Forelimb muscle (tissue), 1 donor: Measurements from ENCODE around the gene HIVEP3. TPM values are rescaled to one million over a fixed set of nuclear protein-coding genes. Genes with fewer than 3 reads are reported as not detected.

Experiments
- DNase-seq: peaks from one replicate; pipeline ENCODE4 v3.0.0-alpha.2; 2013; ENCODE audit warnings: low read depth
- polyA plus RNA-seq: library from polyadenylated mRNA; unstranded; fragments of 120-200 nt; gene quantifications from one replicate; pipeline ENCODE4 v1.2.1, GENCODE V29; 2013; ENCODE audit not compliant: insufficient read length

The HIVEP3 gene
- polyA plus RNA-seq, 1 donor: 2.1 TPM

GRCh38 chr1:41848216-41848952, 70.3 kb downstream of the HIVEP3 start:
- DNase-seq: no peak

- DNase-seq: no peak
These were observed 71.0 kb downstream of the HIVEP3 start for GRCh38 chr1:41847733-41848132.

DNA sequence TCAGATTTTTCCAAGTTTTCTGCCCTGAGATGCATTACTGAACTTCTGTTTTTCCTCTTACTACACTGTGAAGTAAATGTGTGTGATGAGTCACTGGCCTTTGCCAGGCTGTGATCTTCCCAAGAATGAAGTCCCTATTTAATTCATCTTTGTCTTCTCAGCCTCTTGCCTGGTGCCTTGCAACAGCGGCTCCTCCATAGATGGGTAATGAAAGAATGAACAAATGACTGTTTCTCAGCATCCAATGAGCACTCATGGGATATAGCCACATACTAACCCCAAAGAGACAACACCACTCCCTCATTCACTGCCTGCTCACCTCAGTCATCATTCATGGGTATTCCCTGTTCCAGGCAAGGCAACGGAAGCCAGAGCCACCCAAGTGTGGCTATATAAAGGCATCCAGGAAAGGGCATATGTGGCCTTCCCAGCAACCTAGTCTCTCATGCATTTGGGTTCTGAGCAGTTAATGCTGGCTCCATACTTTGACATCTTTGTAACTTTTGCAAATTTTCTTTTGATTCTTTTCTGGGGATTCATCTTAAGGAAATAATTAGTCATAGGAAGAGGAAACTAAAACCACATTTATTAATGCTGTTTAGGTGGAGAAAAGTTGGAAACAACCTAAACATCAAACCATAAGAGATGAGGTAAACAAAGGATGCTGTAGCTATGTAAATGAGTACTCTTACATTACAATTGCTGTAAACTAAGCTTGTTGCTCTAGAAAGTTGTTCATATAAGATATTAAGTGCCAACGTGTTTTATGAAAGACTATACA, 71.9 kb downstream of the HIVEP3 start:
- no peak for DNase-seq

DNA sequence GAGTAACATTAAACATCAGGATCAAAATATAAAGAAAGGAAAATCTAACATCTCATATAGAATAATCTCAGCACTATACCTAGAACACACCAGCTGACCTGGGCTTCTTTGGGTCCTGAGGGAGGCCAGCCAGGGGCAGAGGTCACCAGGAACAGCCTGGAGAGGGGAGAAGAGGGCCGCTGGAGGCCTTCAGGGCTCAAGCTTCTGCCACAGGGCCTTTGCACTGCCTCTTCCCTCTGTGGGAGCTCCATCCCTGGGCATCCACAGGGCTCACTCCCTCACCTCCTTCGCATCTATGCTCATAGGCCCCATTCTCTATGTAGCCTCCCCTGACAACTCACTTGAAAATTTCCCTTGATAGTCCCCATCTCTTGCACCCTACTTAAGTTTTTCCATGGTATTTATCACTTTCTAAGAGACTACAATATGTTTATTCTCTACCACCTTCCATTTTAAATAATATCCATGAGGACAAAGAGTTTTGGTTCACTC, 73.9 kb downstream of the HIVEP3 start:
- no peak for DNase-seq

DNA sequence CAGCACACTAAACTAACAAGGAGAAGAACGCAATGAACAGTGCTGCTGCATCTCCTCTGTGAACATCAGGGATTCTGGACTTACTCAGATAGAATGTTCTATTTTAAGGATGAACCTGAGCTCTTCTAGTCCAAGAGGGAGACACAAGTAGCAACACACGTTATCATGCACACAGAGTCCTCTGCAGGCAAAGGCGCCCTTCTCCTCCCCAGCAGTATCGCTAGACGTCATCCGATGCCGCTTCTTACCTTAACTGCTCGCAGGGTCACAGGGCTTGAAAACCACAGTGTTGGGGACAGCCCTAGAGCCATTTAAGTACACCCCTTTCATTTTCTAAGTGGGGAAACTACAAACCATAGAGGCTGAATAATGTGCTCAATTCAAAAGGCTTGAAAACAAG, 74.5 kb downstream of the HIVEP3 start:
- DNase-seq: no peak

- no peak for DNase-seq
These were observed 75.5 kb downstream of the HIVEP3 start for GRCh38 chr1:41842993-41843755.

DNA sequence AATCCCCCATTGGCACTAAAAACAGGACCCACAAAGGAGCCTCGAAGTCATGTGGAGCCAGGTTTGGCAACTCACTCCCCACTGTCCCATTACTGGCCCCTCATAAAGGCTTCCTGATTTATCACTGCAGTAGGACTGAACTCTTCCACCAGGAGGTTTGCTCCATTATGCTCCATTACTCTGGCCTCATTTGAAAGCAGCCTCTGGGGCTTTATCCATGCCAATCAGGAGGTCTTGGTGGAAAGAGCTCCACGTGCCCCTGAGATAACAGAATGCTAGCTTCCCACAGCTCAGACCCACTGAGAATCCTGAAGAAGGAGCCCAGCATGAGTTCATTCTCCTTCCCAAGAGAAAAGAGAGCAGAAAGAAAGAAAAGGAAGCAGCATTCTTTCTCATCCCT, 76.4 kb downstream of the HIVEP3 start:
- DNase-seq: no peak

- DNase-seq: no peak
These were observed 78.0 kb downstream of the HIVEP3 start for GRCh38 chr1:41840592-41841246.

- DNase-seq: no peak
These were observed 80.5 kb downstream of the HIVEP3 start for GRCh38 chr1:41838266-41838665.

DNA sequence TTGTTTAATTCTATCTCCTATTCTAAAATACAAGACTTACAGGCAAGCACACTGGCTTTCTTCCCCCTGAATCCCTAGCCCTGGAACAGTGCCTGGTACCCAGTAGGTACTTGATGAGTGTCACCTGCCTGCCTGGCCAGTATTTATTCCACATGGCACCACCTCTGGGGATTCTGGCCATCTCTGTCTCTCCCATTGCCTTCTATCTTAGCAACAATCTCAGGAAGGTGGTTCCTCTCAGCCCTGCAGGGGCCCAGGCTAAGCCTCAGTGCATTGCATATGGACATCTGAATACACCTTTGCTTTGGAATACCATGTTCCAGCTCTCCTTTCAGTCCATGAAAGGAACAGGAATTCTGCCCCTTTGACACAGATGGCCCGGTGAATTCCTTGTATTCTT, 81.0 kb downstream of the HIVEP3 start:
- DNase-seq: no peak

GRCh38 chr1:41835485-41835884, 83.2 kb downstream of the HIVEP3 start:
- DNase-seq: no peak

DNA sequence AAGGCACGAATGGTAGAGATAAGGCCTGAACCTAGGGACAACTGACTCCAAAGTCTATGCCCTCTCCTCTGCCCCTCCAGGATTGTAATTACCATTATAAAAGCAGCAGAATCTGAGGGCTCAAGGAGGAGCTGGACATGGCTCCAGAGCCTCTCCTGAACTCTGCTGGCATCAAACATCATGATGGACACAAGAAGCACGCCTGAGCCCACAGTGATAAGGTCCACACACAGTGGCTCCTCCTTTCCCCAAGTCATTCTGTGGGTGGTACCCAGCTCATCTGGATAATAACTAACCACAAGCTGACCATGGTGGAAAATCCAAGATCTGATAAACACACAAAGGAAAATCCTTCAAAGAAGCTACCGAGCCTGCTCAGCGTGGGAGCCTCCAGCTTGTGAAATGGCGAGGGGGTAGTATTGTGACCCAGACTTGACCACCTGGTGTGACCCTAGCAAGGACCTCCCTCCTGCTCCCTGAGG, 85.2 kb downstream of the HIVEP3 start:
- no peak for DNase-seq

DNA sequence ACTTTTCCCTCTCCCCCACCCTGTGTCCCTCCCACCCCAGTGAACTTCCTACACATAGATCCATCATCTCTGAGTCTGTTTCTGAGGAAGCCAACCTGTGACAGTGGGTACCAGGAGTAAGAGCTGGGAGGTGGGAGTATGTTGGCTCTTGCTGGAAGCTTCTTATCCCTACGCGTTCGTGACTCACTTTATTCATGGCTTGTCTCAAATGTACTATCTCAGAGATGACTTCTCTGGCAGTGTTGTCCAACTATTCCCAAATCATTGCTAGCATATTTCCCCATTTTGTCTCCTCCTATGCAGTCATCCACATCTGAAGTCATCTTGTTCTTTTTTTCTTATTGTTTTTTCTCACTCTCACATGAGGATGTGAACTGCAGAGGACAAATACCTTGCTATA, 88.0 kb downstream of the HIVEP3 start:
- no peak for DNase-seq

- DNase-seq: no peak
These were observed 90.6 kb downstream of the HIVEP3 start for GRCh38 chr1:41827991-41828570.

DNA sequence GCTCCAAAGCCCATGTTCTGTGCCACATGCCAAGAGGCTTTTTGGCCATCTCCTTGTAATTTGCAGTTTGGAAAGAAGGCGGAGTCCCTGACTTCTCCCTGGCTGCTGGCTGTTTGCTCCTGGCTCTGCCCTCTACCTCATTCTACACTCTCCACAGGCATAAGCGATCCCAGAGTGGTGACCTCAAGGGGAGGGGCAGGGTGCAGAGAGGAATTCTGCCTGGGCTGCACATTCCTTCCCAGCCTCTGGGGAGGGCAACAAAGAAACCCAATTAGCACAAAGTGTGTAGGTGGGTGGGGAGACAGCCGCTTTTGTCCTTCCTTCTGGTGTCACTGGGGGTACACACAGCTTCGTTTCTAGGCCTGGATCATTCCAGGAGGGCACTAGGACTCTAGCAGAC, 95.3 kb downstream of the HIVEP3 start:
- DNase-seq: no peak

DNA sequence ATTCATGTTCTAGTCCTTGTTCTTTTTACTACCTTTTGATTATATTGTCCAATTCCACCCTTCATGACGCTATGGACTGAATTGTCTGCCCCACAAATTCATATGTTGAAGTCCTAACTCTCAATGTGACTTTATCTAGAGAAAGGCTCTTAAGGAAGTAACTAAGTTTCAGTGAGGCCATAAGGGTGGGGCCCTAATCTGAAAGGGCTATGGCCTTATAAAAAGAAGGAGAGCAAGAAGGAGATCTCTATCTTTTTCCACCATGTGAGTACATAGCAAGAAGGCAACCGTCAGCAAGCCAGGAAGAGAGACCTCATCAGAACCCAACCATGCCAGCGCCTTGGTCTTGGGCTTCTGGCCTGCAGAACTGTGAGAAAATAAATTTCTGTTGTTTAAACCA, 95.9 kb downstream of the HIVEP3 start:
- DNase-seq: no peak

DNA sequence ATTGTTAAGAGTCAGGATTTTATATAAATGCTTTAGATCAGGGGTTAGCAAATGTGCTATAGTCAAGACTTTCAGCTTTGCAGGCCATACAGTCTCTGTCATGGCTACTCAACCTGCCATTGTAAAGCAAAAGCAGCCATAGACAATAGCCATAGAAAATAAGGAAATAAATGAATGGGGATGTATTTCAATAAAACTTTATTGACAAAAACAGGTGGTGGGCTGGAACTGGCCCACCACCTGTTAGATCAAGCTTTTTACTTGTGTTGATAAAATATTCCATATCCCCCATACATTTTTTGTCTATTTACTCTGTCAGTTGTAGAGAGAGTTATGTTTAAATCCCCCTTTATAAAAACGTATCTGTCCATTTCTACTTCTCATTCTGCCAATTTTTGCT, 98.9 kb downstream of the HIVEP3 start:
- no peak for DNase-seq

- DNase-seq: no peak
These were observed 99.7 kb downstream of the HIVEP3 start for GRCh38 chr1:41819069-41819468.

GRCh38 chr1:41816061-41816460, 102.7 kb downstream of the HIVEP3 start:
- no peak for DNase-seq

GRCh38 chr1:41813755-41814745, 104.7 kb downstream of the HIVEP3 start:
- DNase-seq: no peak
